Measurements from ENCODE around the gene SLC16A10. TPM values are rescaled to one million over a fixed set of nuclear protein-coding genes. Genes with fewer than 3 reads are reported as not detected.

SLC16A10 gene
- total and polyA plus RNA-seq, 2 of the 13 experiments (the other 11 are each of a cell fraction or from before 2014, with no cell fraction given): 8.2 to 20.1 TPM

GRCh38 chr6:111147440-111147839, 60.1 kb downstream of the SLC16A10 start:
- H3K27me3 ChIP-seq (ENCODE audit: control insufficient read depth in 1 of 2, insufficient read depth in 2 of 2, low read length in 2 of 2): no peaks in the 10 kb centered on the region
- intact Hi-C loops (cut with micrococcal nuclease; ENCODE audit: unreplicated experiment) (loop anchor here (5.0 kb wide), 1 partner anchor 40 kb away; no protein-coding TSS in a partner anchor), in situ Hi-C loops (cut with HindIII; ENCODE audit: extremely low pct_ligation_motif_present, low pct_unique_long_range_greater_than_20kb) (no loop called here)
- no peaks in the 10 kb centered on the region for H4K20me1 ChIP-seq (ENCODE audit: insufficient read depth, low read length)
- no peaks in the 10 kb centered on the region for H3K36me3 ChIP-seq (replicated peaks in 1 of 2; ENCODE audit: control insufficient read depth in 1 of 2, insufficient read depth in 2 of 2, low read length in 2 of 2)
- ChIA-PET CTCF (ENCODE audit: low intra/inter-chr PET ratio, low total read pairs) (no interaction called here), POLR2A (no interaction called here)
- no peak overlapping the region for H3K9ac ChIP-seq (ENCODE audit: insufficient read depth, low read depth, low read length)
- no peak overlapping the region for H3K4me3 ChIP-seq (replicated peaks in 1 of 3; ENCODE audit: insufficient read depth in 1 of 3, low read depth in 2 of 3, low read length in 3 of 3)
- ATAC-seq (no peak), DNase-seq (ENCODE audit: low spot score) (no peak), FAIRE-seq (no peak)
- H3K9me3 ChIP-seq (ENCODE audit: low read length): no peaks in the 10 kb centered on the region
- no peaks in the 10 kb centered on the region for H3K79me2 ChIP-seq (ENCODE audit: insufficient read depth, low read length)
- no peak overlapping the region for H3K27ac ChIP-seq (ENCODE audit: extremely low read length, insufficient read depth, low read length)
- no peaks in the 10 kb centered on the region for H3K4me1 ChIP-seq (ENCODE audit: insufficient read depth, low read length)
- 79% methylated on average over 3 of the region's 3 CpGs for WGBS (ENCODE audit: low lambda C conversion rate)
- no TSS peak for BruUV-seq (replicated peaks)
- no peak overlapping the region for H3K4me2 ChIP-seq (ENCODE audit: low read depth, low read length)
- peak; percentile 57 to 60 for TF ChIP-seq MAFK (conservative IDR thresholded peaks at IDR 0.05 in 1 of 2, IDR thresholded peaks at IDR 0.05 in 1 of 2; ENCODE audit: low read length in 2 of 2)
- no peak for TF ChIP-seq ZNF776 (CRISPR knock-in tag; IDR thresholded peaks at IDR 0.05)
- TF ChIP-seq ZSCAN31 (CRISPR knock-in tag; IDR thresholded peaks at IDR 0.05; ENCODE audit: low read depth): no peak
- TF ChIP-seq ATF5 (CRISPR knock-in tag; IDR thresholded peaks at IDR 0.05; ENCODE audit: low read depth): no peak
- TF ChIP-seq KDM4B (CRISPR knock-in tag; IDR thresholded peaks at IDR 0.05): no peak
- no peak for TF ChIP-seq ZNF790 (CRISPR knock-in tag; IDR thresholded peaks at IDR 0.05; ENCODE audit: borderline replicate concordance)
- no peak for TF ChIP-seq MXD4 (CRISPR knock-in tag; IDR thresholded peaks at IDR 0.05)
- TF ChIP-seq MAFF (IDR thresholded peaks at IDR 0.05; ENCODE audit: low read depth, low read length): peak; percentile 63
- no peak for TF ChIP-seq POLR2A (IDR thresholded peaks at IDR 0.05; ENCODE audit: insufficient read depth in 1 of 2, low read depth in 2 of 2, low read length in 2 of 2)
- TF ChIP-seq ZFX (CRISPR knock-in tag; IDR thresholded peaks at IDR 0.05; ENCODE audit: low read depth): no peak
- TF ChIP-seq ZNF781 (CRISPR knock-in tag; IDR thresholded peaks at IDR 0.05; ENCODE audit: borderline replicate concordance, not compliant biosample characterization): no peak
- no peak for TF ChIP-seq RNF219 (CRISPR knock-in tag; IDR thresholded peaks at IDR 0.05)
- no peak for TF ChIP-seq RCOR2 (CRISPR knock-in tag; IDR thresholded peaks at IDR 0.05)
- H2AFZ ChIP-seq (ENCODE audit: low read length): no peak overlapping the region
